Measurements from ENCODE around the gene ANKRD13B.

GRCh38 chr17:29620271-29620670 lies 27.3 kb downstream of the ANKRD13B start:
- no peak for TF ChIP-seq POLR2A (IDR thresholded peaks at IDR 0.05)
- no peak for TF ChIP-seq CTCF (IDR thresholded peaks at IDR 0.05)
- no peak for TF ChIP-seq POLR2AphosphoS5 (IDR thresholded peaks at IDR 0.05; ENCODE audit: insufficient read depth in 1 of 2, low read depth in 1 of 2)
